HCT116 (cell line): Measurements from ENCODE around the gene PPY.
"Not testable (repeated sequence)": the region's sequence is repeated elsewhere in the genome, so short reads cannot be mapped to it uniquely, and the experiment has no call there.

Experiments
- EGR1 ChIP-seq: IDR thresholded peaks from 2 replicates; pipeline ENCODE4 v1.6.1; 2012; ENCODE audit warnings: low read depth
- JUND ChIP-seq: IDR thresholded peaks from 2 replicates; pipeline ENCODE4 v1.6.1; 2012
- POLR2A ChIP-seq: IDR thresholded peaks from 2 replicates; pipeline ENCODE4 v1.7.0; 2011; ENCODE audit warnings: borderline replicate concordance; ENCODE audit not compliant: insufficient read depth, insufficient read length; ENCODE audit errors: extremely low read depth
- POLR2AphosphoS5 ChIP-seq: IDR thresholded peaks from 2 replicates; pipeline ENCODE4 v1.6.1; 2011; ENCODE audit warnings: mild to moderate bottlenecking, low read depth, low read length, moderate library complexity
- SRF ChIP-seq: IDR thresholded peaks from 2 replicates; pipeline ENCODE4 v1.6.1; 2012; ENCODE audit warnings: low read depth
- TF ChIP-seq, protein P1 (sequence below), 3 experiments: fragments of 200-600 bp in 1 of 3; sonication (generic) in 1 of 3; IDR thresholded peaks in 2 of 3; conservative IDR thresholded peaks in 1 of 3; 2 replicates each; pipeline ENCODE4 v1.5.1; 2012 to 2017; ENCODE audit warnings: low read depth in 2 of 3, low read length in 2 of 3, antibody characterized with exemption in 1 of 3, borderline replicate concordance in 1 of 3, control low read depth in 1 of 3, mild to moderate bottlenecking in 1 of 3, mixed read lengths in 1 of 3, mixed run types in 1 of 3, moderate library complexity in 1 of 3; ENCODE audit not compliant: insufficient read depth in 1 of 3
- TF ChIP-seq, protein P2 (sequence below): IDR thresholded peaks from 2 replicates; pipeline ENCODE4 v1.6.1; 2011; ENCODE audit warnings: mild to moderate bottlenecking, low read length, moderate library complexity; ENCODE audit not compliant: insufficient replicate concordance; ENCODE audit errors: extremely low read depth

DNA sequence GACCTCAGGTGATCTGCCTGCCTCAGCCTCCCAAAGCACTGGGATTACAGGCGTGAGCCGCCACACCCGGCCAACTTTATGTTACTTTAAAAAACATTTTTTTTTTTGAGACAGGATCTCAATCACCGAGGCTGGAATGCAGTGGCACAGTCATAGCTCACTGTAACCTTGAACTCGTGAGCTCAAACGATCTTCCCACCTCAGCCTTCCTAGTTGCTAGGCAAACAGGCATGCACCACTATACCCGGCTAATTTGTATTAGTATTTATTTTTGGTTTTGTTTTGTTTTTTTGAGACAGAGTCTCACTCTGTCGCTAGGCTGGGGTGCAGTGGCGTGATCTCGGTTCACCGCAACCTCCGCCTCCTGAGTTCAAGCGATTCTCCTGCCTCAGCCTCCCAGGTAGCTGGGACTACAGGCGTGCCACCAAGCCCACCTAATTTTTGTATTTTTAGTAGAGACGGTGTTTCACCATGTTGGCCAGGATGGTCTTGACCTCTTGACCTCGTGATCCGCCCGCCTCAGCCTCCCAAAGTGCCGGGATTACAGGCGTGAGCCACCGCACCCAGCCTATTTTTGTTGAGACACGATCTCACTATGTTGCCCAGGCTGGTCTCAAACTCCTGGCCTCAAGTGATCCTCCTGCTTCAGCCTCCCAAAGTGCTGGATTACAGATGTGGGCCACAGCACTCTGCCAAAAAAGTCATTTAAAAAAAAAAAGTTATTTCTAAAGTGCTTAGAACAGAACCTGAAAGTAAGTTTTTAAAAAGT is 30.4 kb upstream of the PPY start:
- TF ChIP-seq, protein P1, sequence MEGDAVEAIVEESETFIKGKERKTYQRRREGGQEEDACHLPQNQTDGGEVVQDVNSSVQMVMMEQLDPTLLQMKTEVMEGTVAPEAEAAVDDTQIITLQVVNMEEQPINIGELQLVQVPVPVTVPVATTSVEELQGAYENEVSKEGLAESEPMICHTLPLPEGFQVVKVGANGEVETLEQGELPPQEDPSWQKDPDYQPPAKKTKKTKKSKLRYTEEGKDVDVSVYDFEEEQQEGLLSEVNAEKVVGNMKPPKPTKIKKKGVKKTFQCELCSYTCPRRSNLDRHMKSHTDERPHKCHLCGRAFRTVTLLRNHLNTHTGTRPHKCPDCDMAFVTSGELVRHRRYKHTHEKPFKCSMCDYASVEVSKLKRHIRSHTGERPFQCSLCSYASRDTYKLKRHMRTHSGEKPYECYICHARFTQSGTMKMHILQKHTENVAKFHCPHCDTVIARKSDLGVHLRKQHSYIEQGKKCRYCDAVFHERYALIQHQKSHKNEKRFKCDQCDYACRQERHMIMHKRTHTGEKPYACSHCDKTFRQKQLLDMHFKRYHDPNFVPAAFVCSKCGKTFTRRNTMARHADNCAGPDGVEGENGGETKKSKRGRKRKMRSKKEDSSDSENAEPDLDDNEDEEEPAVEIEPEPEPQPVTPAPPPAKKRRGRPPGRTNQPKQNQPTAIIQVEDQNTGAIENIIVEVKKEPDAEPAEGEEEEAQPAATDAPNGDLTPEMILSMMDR (IDR thresholded peaks at IDR 0.05 in 2 of 3, conservative IDR thresholded peaks at IDR 0.05 in 1 of 3; ENCODE audit: borderline replicate concordance in 1 of 3, insufficient read depth in 1 of 3, low read depth in 2 of 3, low read length in 2 of 3), result not testable (repeated sequence)
- not testable (repeated sequence) for TF ChIP-seq SRF, POLR2A, POLR2AphosphoS5, EGR1, JUND
- TF ChIP-seq, protein P2, sequence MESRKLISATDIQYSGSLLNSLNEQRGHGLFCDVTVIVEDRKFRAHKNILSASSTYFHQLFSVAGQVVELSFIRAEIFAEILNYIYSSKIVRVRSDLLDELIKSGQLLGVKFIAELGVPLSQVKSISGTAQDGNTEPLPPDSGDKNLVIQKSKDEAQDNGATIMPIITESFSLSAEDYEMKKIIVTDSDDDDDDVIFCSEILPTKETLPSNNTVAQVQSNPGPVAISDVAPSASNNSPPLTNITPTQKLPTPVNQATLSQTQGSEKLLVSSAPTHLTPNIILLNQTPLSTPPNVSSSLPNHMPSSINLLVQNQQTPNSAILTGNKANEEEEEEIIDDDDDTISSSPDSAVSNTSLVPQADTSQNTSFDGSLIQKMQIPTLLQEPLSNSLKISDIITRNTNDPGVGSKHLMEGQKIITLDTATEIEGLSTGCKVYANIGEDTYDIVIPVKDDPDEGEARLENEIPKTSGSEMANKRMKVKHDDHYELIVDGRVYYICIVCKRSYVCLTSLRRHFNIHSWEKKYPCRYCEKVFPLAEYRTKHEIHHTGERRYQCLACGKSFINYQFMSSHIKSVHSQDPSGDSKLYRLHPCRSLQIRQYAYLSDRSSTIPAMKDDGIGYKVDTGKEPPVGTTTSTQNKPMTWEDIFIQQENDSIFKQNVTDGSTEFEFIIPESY, result not testable (repeated sequence)
